B cell (primary cell): ENCODE measurements around the gene IL22RA1. TPM values are rescaled to one million over a fixed set of nuclear protein-coding genes. Genes with fewer than 3 reads are reported as not detected.

ENCODE experiments used
- polyA plus RNA-seq: library from polyadenylated mRNA; depleted of rRNA; stranded (reverse); fragments of >200 nt; gene quantifications from 2 replicates; pipeline ENCODE4 v1.2.3, GENCODE V29; 2012
- total RNA-seq, 2 donors: library from RNA; stranded (reverse); fragments of 120-200 nt in 1 of 2; gene quantifications; 1 replicate in 1 of 2; 2 replicates in 1 of 2; pipeline versions ENCODE4 v1.2.3 to v1.2.4, GENCODE V29; 2013 to 2022

The IL22RA1 gene
- total and polyA plus RNA-seq, 2 donors (not counting 1 experiment from before 2014, with no cell fraction given), result 0.10 TPM

Other genes starting within 250 kb of the IL22RA1 start
- 45.6 and 47.4 TPM in 2 replicates for gene CNR2, start 229.8 kb downstream of the IL22RA1 start, total RNA-seq
- gene CNR2, start 229.8 kb downstream of the IL22RA1 start, polyA plus RNA-seq, result 45.5 and 63.4 TPM in 2 replicates
- gene PNRC2, start 183.3 kb downstream of the IL22RA1 start, total RNA-seq, result 168 and 174 TPM in 2 replicates
- gene PNRC2, start 183.3 kb downstream of the IL22RA1 start, polyA plus RNA-seq, result 89.8 and 104 TPM in 2 replicates
- gene SRSF10, start 162.8 kb downstream of the IL22RA1 start, total RNA-seq, result 213 and 223 TPM in 2 replicates
- gene SRSF10, start 162.8 kb downstream of the IL22RA1 start, polyA plus RNA-seq, result 98.6 and 231 TPM in 2 replicates
- gene MYOM3, start 31.0 kb downstream of the IL22RA1 start, total RNA-seq, result not detected in 2 replicates
- gene MYOM3, start 31.0 kb downstream of the IL22RA1 start, polyA plus RNA-seq, result not detected in 2 replicates
- gene IFNLR1, start 44.1 kb upstream of the IL22RA1 start, total RNA-seq, result 38.0 and 39.7 TPM in 2 replicates
- 14.7 and 16.0 TPM in 2 replicates for gene IFNLR1, start 44.1 kb upstream of the IL22RA1 start, polyA plus RNA-seq
- not detected in 2 replicates for gene GRHL3, start 176.2 kb upstream of the IL22RA1 start, total RNA-seq
- gene GRHL3, start 176.2 kb upstream of the IL22RA1 start, polyA plus RNA-seq, result not detected in 2 replicates